SKM-1 treated with dmso at 0.1 percent for 144 hours (cell line): ENCODE data around the gene NAA10.

ENCODE experiments used
- DNase-seq: peaks from one replicate; lab custom pipeline; 2025; ENCODE audit not compliant: unreplicated experiment; lab: John Stamatoyannopoulos, UW

Gene NAA10

GRCh38 chrX:153930011-153930910 lies 4.6 kb downstream of the NAA10 start:
- DNase-seq = no peak

DNA sequence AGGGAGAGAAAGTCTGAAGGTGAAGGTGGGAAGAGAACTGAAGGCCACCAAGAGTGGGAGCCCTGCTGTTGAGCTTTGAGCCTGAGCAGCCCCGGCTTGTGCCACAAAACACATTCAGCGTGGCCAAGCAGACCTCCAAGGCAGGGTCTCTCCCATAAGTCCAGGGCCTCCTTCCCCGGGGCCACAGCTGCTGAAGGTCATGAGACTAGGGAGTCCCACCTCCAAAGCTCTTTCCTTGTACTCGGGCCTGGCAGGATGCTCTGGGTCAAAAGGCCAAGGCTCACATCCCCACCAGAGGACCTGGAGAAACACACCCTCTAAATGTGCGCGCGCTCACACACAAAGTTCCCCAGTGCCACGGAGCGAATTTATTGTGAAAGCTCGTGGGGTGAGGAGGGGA lies 5.3 kb downstream of the NAA10 start:
- no peak for DNase-seq

GRCh38 chrX:153928846-153929245 lies 6.0 kb downstream of the NAA10 start:
- no peak for DNase-seq

DNA sequence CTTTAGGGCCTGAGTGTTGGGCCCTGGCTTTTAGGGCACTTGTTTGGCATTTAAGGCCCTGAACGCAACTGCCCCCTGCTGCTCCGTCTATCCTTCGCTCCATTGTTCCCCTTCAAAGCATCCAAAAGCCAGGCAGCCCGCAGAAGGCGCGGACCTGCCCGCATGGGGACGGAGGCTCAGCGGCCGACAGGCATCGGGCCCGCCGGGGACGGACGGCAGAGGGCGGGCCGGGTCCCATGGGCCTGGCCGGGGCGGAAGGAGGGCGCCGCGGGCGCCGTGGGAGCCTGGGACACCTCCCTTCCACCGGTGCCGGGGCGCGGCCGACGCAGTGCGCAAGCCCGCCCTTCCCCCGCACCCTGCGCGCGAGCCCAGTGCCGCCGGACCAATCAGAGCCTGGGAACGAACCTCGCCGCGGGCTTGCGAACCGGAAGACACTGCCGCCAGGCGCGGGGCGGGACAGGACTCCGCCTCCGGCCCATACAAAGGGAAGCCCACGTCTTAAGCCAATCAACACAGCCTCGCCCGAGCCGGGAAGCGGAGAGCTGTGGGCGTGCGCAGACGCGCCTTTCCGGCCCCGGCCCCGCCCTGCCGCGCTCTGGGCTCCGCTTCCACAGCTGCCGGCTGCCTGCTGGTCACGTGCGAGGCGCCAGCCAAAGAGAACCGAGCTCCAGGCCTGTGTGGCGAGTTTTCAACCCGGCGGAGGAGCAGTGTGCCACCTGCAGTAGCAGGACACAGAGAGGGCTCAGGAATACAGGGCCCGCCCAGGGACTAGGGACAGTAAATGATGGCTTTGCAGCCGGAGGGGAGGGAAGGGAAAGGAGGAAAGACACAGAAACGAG lies 6.7 kb downstream of the NAA10 start:
- DNase-seq = peak; percentile 89

DNA sequence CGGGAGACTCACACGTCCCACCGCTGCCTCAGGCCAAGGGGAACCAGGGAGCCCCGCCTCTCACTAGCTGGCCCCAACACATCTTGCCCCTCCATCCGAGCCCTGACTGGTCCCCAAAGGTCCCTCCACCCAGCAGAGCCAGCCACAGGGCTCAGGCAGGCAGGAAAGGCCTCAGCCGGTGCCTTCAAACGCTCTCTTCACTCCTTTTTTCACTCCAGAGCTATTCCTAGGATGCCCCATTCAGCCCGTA lies 7.2 kb downstream of the NAA10 start:
- no peak for DNase-seq

DNA sequence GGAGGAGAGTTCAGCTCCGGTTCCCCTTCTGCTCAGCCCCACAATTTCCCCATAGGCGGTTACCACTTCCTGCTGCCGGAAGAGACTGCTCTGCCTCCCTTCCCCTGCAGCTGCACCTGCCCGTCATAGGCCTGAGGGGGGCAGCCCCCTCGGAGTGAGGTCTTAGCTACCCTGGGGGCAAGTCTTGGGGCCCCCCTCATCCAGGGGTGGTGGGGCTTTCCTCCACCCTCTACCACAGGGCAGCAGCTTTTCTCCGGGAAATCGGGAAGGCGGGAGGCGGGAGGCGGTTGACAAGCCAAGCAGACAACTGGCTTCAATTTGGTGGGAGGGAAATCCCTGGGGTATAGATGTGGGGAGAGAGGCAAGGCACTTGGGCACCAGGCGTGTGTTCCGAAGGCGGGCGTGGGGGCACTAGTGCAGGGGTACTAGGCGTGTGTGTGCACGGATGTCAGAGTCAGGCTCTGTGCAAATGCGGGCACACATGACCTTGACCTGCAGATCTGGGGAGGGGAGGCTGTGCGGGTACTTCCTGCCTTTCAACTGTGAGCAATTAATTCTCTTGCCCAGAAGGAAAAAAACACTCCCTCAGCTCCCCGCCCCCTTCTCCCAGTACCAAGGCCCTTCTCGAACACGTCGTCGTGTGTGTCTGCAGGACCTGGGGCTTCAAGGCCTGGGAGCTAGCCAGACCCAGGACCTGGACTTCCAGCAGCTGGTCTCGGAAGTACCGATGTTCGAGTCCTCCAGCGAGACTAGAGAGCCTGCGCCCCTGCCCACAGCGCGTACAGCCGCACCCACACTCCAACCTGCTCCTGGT lies 7.8 kb downstream of the NAA10 start:
- peak; percentile 88 for DNase-seq

DNA sequence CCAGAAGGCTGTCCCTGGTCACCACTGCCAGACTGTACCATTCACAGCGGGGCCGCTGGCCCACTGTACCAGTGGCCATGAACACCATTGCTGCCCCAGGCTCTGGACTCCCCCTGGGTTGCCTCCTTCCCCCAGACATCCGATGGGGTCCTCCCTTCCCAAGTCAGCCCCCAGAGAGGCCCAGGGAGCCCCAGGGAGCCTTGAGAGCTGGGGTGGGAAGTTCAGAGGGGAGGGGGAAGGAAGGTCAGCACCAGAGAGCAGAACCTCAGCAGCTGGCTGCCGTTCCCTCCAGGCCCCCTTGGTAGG lies 8.3 kb downstream of the NAA10 start:
- no peak for DNase-seq

DNA sequence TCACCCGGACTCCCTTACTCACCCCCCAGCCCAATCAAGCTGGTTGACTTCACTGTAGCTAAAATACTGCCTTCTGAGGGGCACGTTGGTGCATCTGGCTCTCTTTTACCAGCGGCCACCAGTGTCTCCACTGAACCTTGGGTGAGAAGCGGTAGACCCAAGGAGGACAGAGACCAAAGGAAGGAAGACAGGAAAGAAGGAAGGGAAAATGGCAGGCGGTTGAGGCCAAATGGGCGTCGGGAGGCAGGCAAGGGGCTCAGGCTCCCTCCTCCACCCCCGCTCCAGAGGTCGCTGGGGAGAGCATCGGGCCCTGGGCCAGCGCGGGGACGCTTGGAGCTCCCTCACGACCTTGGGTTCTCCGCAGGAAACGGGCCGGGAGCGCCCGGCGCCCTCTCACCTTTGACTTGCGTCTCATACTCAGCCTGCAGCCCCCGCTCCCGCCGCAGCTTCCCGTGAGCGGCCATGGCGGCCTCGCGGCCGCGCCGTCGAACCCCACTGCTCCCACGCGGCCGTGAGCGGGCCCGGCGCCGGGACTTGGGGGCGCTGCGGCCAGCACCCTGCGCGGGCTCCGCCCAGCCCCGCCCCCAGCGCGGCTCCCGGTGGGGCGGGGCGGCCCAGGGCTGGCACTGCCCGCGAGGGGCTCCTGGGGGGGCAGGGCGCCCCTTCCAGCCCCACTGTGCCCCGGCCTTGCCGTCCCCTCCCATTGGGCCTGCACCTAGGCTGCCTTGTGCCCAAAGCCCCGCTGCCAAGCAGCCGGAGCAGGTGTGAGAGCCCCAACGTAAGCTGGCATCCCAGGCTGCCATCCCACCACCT lies 8.9 kb downstream of the NAA10 start, which contains the start of gene ARHGAP4:
Gene ARHGAP4 (minus strand): TSS at position 526 of the 813 bp plus-strand sequence. CDS start 62 bp downstream, at position 464.
- DNase-seq = no peak

- no peak for DNase-seq
Measured at GRCh38 chrX:153925387-153925738, 9.5 kb downstream of the NAA10 start.

DNA sequence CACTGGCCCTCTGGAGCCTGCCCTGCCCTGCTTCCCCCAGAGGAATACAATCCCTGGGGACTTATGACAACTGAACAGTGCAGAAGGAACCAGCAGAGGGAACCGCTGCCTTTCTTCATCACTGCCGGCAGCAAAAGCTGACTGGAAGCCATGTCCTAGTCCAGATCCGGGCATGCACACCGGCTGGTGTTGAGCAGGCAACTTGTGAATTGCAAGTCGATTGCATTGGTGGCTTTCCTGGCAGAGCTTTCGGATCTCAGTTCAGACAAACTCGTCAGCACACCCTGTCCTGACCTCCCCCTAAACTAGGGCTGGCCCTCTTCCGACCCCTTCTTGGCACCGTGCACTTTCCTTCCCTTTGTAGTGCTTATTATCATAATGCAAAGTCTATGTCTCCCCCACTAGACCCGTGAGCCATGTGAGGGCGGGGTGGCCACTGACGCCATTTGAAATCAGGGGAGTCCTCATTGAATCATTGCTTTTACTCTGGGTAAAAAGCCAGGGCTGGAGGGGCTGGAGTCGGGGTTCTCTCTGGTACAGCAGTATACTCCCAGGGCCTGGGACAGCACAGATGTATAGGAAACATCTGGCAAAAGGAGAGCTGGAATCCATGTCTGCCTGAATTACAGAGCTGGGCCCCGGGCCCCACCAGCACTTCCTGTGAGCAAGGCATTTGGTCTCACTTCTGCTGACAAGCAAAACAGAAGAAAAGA lies 10.5 kb downstream of the NAA10 start:
- no peak for DNase-seq

- no peak for DNase-seq
Measured at GRCh38 chrX:153922932-153923857, 11.6 kb downstream of the NAA10 start.

GRCh38 chrX:153921511-153922446 lies 13.1 kb downstream of the NAA10 start:
- DNase-seq = no peak

DNA sequence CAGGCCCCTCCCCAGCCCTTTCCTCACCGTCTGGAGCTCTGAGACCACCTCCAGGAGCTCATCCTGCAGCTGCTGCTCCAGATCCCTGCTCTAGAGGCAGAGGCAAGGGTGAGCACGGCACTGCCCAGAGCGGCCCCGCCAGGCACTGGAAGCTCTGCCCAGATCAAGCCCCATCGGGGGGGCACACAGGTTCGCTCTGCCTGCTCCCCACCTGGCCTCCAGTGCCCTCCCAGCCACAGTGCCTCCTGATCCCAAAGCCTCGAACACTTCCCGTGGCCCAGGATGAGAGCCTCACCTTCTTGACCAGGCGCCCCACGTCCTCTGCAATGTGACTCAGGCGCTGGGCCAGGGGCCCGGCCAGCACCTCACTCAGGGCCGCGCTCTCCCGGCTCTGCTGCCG lies 13.8 kb downstream of the NAA10 start:
- DNase-seq = no peak

DNA sequence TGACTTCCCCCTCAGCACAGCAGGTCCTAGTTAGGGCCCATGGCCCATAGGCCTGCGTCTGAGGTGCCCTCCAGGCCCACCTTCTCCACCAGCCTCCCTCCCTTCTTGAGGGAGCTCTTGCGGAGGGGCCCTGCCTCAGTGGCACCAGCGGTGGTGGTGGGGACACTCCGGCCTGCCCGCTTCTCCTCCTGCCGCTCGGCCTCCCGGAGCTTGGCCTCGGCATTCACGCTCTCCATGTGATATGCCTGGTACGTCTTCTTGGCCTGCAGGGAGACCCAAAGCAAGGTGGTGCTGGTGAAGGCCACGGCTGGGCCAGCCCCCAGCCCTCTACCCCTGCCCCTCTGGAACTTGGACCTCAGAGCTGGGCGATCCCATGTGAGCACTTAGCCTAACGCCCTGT lies 14.3 kb downstream of the NAA10 start:
- no peak for DNase-seq

DNA sequence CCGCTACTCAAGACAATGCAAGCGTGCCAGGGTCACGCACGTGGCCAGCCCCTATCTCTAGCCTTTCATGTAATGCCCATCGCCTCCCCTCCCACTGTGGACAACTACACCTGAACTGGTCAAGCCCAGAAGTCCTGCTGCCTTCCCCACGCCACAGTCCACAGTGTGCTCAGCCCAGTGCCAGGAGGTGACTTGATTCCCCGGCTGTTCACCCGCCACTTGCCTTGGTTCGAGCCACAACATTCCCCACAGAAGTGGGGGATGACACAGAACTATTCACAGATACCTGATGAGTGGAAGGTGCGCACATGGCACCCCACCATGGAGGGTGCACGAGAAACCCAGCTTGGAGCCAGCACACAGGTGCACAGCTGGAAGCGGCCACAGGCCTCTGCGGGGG lies 15.6 kb downstream of the NAA10 start:
- DNase-seq = no peak

DNA sequence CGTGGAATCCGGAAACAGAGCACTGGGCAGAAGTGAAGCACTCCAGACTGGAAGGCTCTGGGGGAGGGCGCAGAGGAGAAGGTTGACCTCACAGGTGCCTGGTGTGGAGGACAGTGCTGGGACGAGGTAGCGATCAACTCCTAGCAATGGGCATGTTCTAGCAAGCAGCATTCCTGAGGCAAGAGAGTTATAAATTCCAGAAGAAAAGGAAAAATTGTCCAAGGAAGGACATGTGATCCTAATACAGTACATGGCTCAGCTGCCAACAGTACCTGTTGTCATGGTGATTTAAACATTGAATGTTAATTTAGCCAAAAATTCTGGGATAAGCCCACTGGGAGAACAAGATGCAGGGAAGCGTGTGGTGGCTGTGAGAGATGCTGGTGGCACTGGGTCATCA lies 17.0 kb downstream of the NAA10 start:
- no peak for DNase-seq

GRCh38 chrX:153913701-153914100 lies 21.1 kb downstream of the NAA10 start:
- no peak for DNase-seq

DNA sequence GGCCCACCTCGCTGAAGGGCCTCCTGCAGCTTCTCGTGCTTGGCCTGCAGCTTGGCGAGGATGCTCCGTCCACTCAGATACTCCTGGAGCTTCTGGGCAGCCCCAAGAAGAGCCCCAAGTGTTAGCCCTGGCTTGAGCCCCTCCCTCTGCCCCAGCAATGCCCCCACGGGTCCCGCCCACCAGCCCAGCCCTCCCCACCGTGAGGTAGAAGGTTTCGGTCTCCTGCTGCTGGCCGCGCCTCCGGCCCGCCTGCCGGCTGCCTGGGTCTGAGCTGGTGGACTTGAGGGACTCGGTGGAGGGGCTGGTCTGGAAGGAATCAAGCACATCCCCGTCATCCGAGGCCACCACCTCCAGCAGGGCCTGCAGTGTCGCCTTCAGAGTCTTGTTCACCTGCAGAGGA lies 21.6 kb downstream of the NAA10 start:
- no peak for DNase-seq
